HepG2 (cell line): Measurements from ENCODE around the gene HHIPL1.
A peak's percentile ranks its signal among the peaks of the same experiment; 100 is the strongest.

Source experiments
- CBX1 ChIP-seq: IDR thresholded peaks from one replicate; pipeline ENCODE4 v1.6.1; 2016; ENCODE audit warnings: antibody characterized with exemption, low read depth
- GPN1 ChIP-seq: sonication (generic); formaldehyde crosslinking; IDR thresholded peaks from 2 replicates; pipeline ENCODE4 v1.5.1; 2020; ENCODE audit warnings: missing genetic modification reagents, borderline replicate concordance
- HMGA1 ChIP-seq: sonication (generic); formaldehyde crosslinking; conservative IDR thresholded peaks from 2 replicates; pipeline ENCODE4 v1.4.0; 2020; ENCODE audit warnings: missing genetic modification reagents
- MAFK ChIP-seq, 2 experiments: IDR thresholded peaks in 1 of 2; conservative IDR thresholded peaks in 1 of 2; 2 replicates each; pipeline ENCODE4 v1.6.1; 2011; ENCODE audit warnings: improper control_type of control experiment in 2 of 2, low read length in 2 of 2
- NR3C1 ChIP-seq: sonication (generic); formaldehyde crosslinking; IDR thresholded peaks from 2 replicates; pipeline ENCODE4 v1.4.0; 2020; ENCODE audit warnings: missing genetic modification reagents
- POLR2A ChIP-seq, 2 experiments: IDR thresholded peaks; 2 replicates each; pipeline ENCODE4 v1.6.1; 2011; ENCODE audit warnings: low read depth in 2 of 2, low read length in 2 of 2, mild to moderate bottlenecking in 1 of 2, moderate library complexity in 1 of 2; ENCODE audit not compliant: insufficient read depth in 1 of 2
- RARA ChIP-seq: IDR thresholded peaks from 2 replicates; pipeline ENCODE4 v1.6.1; 2016; ENCODE audit warnings: missing genetic modification reagents, missing compliant biosample characterization
- SALL2 ChIP-seq: sonication (generic); formaldehyde crosslinking; IDR thresholded peaks from 2 replicates; pipeline ENCODE4 v1.8.1; 2023; ENCODE audit warnings: mild to moderate bottlenecking, missing genetic modification reagents, inconsistent platforms
- SMC3 ChIP-seq: IDR thresholded peaks from 2 replicates; pipeline ENCODE4 v1.6.1; 2011; ENCODE audit warnings: low read length, improper control_type of control experiment
- SP4 ChIP-seq: sonication (generic); formaldehyde crosslinking; IDR thresholded peaks from 2 replicates; pipeline ENCODE4 v1.8.1; 2023; ENCODE audit warnings: mild to moderate bottlenecking, missing genetic modification reagents
- YEATS4 ChIP-seq: sonication (generic); formaldehyde crosslinking; IDR thresholded peaks from 2 replicates; pipeline ENCODE4 v1.4.0; 2020; ENCODE audit warnings: missing genetic modification reagents, borderline replicate concordance
- TF ChIP-seq, protein P1 (sequence below): IDR thresholded peaks from 2 replicates; pipeline ENCODE4 v1.6.1; 2016; ENCODE audit warnings: control low read depth

DNA sequence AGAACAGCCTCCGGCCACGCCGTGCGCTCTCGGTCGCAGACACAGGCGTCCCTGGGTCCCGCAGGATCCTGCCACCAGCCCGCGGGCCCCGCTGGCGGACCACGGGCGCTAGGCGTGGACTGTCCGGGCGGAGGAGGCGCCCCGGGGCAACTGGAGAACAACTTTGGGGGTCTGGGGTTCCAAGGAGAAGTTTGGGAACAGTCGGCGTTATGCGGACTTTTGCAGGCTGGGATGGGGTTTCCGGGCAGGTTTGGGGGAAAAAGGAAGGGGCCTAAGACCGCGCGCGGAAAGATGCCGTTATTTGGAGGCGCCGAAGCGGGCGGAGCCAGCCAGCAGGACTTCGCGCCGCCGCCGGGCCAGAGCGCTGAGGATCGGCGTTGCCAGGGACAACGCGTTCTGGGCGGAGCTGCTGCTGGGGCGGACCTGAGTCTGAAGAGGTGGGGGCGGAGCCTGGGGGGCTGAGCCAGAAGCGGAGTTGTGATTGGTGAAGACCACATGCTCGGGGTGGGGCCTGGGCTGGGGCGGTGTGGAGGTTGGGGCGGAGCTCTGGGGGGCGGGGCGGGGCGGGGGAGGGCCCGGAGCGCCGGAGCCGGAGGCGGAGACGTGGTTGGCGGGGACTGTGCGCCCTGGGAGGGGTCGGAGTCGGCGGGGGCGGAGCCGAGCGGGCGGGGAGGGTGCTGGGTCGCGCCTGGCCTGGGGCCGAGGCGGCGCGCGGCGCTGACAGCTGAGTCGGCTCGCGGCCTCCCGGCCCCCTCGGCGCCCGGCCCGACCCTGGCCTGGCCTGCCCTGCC lies 38.9 kb downstream of the HHIPL1 start, which contains the start of gene CYP46A1:
- TF ChIP-seq MAFK (conservative IDR thresholded peaks at IDR 0.05 in 1 of 2, IDR thresholded peaks at IDR 0.05 in 1 of 2; ENCODE audit: low read length in 2 of 2), result no peak
- TF ChIP-seq SP4 (CRISPR knock-in tag), result peak; percentile 93
- TF ChIP-seq GPN1 (CRISPR knock-in tag), result no peak
- no peak for TF ChIP-seq CBX1
- no peak for TF ChIP-seq NR3C1
- TF ChIP-seq HMGA1 (CRISPR knock-in tag), result no peak
- no peak; the same call in 1 of the 2 replicates for TF ChIP-seq YEATS4
- no peak for TF ChIP-seq SMC3
- peak; percentile 35 to 54; a peak in 2 of 4 replicates for TF ChIP-seq POLR2A (IDR thresholded peaks at IDR 0.05; ENCODE audit: insufficient read depth in 1 of 2, low read depth in 2 of 2, low read length in 2 of 2)
- TF ChIP-seq, protein P1, sequence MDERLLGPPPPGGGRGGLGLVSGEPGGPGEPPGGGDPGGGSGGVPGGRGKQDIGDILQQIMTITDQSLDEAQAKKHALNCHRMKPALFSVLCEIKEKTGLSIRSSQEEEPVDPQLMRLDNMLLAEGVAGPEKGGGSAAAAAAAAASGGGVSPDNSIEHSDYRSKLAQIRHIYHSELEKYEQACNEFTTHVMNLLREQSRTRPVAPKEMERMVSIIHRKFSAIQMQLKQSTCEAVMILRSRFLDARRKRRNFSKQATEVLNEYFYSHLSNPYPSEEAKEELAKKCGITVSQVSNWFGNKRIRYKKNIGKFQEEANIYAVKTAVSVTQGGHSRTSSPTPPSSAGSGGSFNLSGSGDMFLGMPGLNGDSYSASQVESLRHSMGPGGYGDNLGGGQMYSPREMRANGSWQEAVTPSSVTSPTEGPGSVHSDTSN (CRISPR knock-in tag), result no peak
- no peak for TF ChIP-seq RARA (CRISPR knock-in tag)
- peak; percentile 59; the same call in 1 of the 2 replicates for TF ChIP-seq SALL2 (CRISPR knock-in tag)
